K562 (cell line): ENCODE results near the gene ERMARD. TPM values are rescaled to one million over a fixed set of nuclear protein-coding genes. Genes with fewer than 3 reads are reported as not detected.

Experiments used
- ARNT ChIP-seq, 2 experiments: fragments of 450-650 bp; IDR thresholded peaks; 2 replicates each; pipeline ENCODE4 v1.6.1; 2016; ENCODE audit warnings: mild to moderate bottlenecking in 1 of 2
- CREBBP ChIP-seq: IDR thresholded peaks from one replicate; pipeline ENCODE4 v1.6.1; 2012; ENCODE audit warnings: low read depth, mild to moderate bottlenecking, control low read depth, inconsistent platforms, low read length
- E2F5 ChIP-seq: sonication (generic); formaldehyde crosslinking; IDR thresholded peaks from 2 replicates; pipeline ENCODE4 v1.8.0; 2022; ENCODE audit warnings: mild to moderate bottlenecking, missing genetic modification reagents
- EP400 ChIP-seq: fragments of 450-650 bp; IDR thresholded peaks from 2 replicates; pipeline ENCODE4 v1.6.1; 2017; ENCODE audit warnings: antibody characterized with exemption, mild to moderate bottlenecking, moderate library complexity
- ETV5 ChIP-seq: sonication (generic); formaldehyde crosslinking; IDR thresholded peaks from 2 replicates; pipeline ENCODE4 v1.4.0; 2020; ENCODE audit warnings: low read depth, mild to moderate bottlenecking, missing genetic modification reagents
- HMG20A ChIP-seq: fragments of 450-650 bp; formaldehyde crosslinking; conservative IDR thresholded peaks from 2 replicates; pipeline ENCODE4 v1.4.0; 2020; ENCODE audit warnings: mild to moderate bottlenecking, mixed read lengths
- IRF2 ChIP-seq: sonication (generic); formaldehyde crosslinking; IDR thresholded peaks from 2 replicates; pipeline ENCODE4 v1.8.1; 2022; ENCODE audit warnings: mild to moderate bottlenecking, missing genetic modification reagents
- POLR2B ChIP-seq: fragments of 450-650 bp; IDR thresholded peaks from 2 replicates; pipeline ENCODE4 v1.6.1; 2018; ENCODE audit warnings: low read depth; ENCODE audit not compliant: partially characterized antibody
- RBM17 ChIP-seq: fragments of 200-400 bp; formaldehyde crosslinking; IDR thresholded peaks from 2 replicates; pipeline ENCODE4 v1.6.1; 2017; ENCODE audit warnings: low read depth, mild to moderate bottlenecking, low read length, borderline replicate concordance
- RERE ChIP-seq: sonication (generic); formaldehyde crosslinking; IDR thresholded peaks from 2 replicates; pipeline ENCODE4 v1.8.0; 2023; ENCODE audit warnings: missing genetic modification reagents, mild to moderate bottlenecking, borderline replicate concordance
- ZBTB34 ChIP-seq: fragments of 250-450 bp; sonication (Bioruptor Pico); IDR thresholded peaks from 2 replicates; pipeline ENCODE4 v1.8.0; 2021; ENCODE audit warnings: mild to moderate bottlenecking, moderate library complexity
- ZKSCAN8 ChIP-seq: fragments of 200-800 bp; sonication (Bioruptor generic); IDR thresholded peaks from 2 replicates; pipeline ENCODE4 v1.6.1; 2016; ENCODE audit warnings: missing genetic modification characterization, missing compliant biosample characterization
- ZNF133 ChIP-seq: fragments of 250-450 bp; sonication (Bioruptor Pico); IDR thresholded peaks from 2 replicates; pipeline ENCODE4 v1.4.0; 2020; ENCODE audit warnings: mild to moderate bottlenecking
- ZNF431 ChIP-seq: sonication (generic); formaldehyde crosslinking; IDR thresholded peaks from 2 replicates; pipeline ENCODE4 v1.8.0; 2022; ENCODE audit warnings: mild to moderate bottlenecking, missing genetic modification reagents
- ZNF586 ChIP-seq: fragments of 450-650 bp; formaldehyde crosslinking; conservative IDR thresholded peaks from 2 replicates; pipeline ENCODE4 v1.4.0; 2020; ENCODE audit warnings: mild to moderate bottlenecking, moderate library complexity
- polyA plus RNA-seq, 8 experiments: library from polyadenylated mRNA; depleted of rRNA in 4 of 8; stranded (reverse) in 5 of 8; unstranded in 3 of 8; fragments of >200 nt; fragmentation: Nextera tagmentation in 2 of 8; fragmentation: Illumina TruSeq in 1 of 8; extraction: Ambion mirVana in 2 of 8; extraction: Trizol in 1 of 8; gene quantifications; 2 replicates each; pipeline versions ENCODE4 v1.2.1 to v1.2.3, GENCODE V29; 2011 to 2014; ENCODE audit warnings: inconsistent platforms in 1 of 8, missing spikeins in 1 of 8
- total RNA-seq, 7 experiments: library from RNA; depleted of rRNA in 6 of 7; stranded (reverse); fragments of >200 nt in 6 of 7; fragmentation: Illumina TruSeq in 2 of 7; extraction: Trizol in 2 of 7; gene quantifications; 2 replicates each; pipeline versions ENCODE4 v1.2.1 to v1.2.3, GENCODE V29; 2011 to 2021; ENCODE audit warnings: low replicate concordance in 1 of 7
- TF ChIP-seq, protein P1 (sequence below): fragments of 250-450 bp; sonication (Bioruptor Pico); IDR thresholded peaks from 2 replicates; pipeline ENCODE4 v1.4.0; 2020; ENCODE audit warnings: mild to moderate bottlenecking, moderate library complexity, borderline replicate concordance

Gene ERMARD
- total and polyA plus RNA-seq, 9 of the 15 experiments (the other 6 are each of a cell fraction or from before 2014, with no cell fraction given), result 14.5 to 68.6 (median 27.7) TPM

GRCh38 chr6:169701954-169702839 lies 49.2 kb upstream of the ERMARD start, which contains the start of the genes C6orf120 and WDR27 (continued):
- TF ChIP-seq, protein P1, sequence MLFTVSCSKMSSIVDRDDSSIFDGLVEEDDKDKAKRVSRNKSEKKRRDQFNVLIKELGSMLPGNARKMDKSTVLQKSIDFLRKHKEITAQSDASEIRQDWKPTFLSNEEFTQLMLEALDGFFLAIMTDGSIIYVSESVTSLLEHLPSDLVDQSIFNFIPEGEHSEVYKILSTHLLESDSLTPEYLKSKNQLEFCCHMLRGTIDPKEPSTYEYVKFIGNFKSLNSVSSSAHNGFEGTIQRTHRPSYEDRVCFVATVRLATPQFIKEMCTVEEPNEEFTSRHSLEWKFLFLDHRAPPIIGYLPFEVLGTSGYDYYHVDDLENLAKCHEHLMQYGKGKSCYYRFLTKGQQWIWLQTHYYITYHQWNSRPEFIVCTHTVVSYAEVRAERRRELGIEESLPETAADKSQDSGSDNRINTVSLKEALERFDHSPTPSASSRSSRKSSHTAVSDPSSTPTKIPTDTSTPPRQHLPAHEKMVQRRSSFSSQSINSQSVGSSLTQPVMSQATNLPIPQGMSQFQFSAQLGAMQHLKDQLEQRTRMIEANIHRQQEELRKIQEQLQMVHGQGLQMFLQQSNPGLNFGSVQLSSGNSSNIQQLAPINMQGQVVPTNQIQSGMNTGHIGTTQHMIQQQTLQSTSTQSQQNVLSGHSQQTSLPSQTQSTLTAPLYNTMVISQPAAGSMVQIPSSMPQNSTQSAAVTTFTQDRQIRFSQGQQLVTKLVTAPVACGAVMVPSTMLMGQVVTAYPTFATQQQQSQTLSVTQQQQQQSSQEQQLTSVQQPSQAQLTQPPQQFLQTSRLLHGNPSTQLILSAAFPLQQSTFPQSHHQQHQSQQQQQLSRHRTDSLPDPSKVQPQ, result no peak
- no peak for TF ChIP-seq ZBTB34
- peak; percentile 91 for TF ChIP-seq POLR2B
- peak; percentile 99 for TF ChIP-seq ZNF431
- no peak for TF ChIP-seq ZKSCAN8 (CRISPR knock-in tag)
- peak; percentile 91 for TF ChIP-seq EP400
- TF ChIP-seq RERE (CRISPR knock-in tag), result 0 out of 2 replicates have a peak, but pooled peaks have one; percentile 74
- TF ChIP-seq E2F5 (CRISPR knock-in tag), result no peak
- TF ChIP-seq CREBBP, result no peak
- no peak for TF ChIP-seq ZNF586
- no peak for TF ChIP-seq ARNT (IDR thresholded peaks at IDR 0.05)
- TF ChIP-seq ETV5, result peak; percentile 97
- TF ChIP-seq IRF2 (CRISPR knock-in tag), result 0 out of 2 replicates have a peak, but pooled peaks have one; percentile 60
- TF ChIP-seq RBM17, result no peak
- TF ChIP-seq HMG20A (CRISPR knock-in tag), result no peak
- no peak for TF ChIP-seq ZNF133 (CRISPR knock-in tag)
